Activated CD8-positive, alpha-beta memory T cell treated with anti-CD3 and anti-CD28 coated beads, Interleukin-2, amount 50 U/mL, for 24 hours (primary cell): ENCODE measurements around the gene CYP46A1.

Experiments used
- DNase-seq: peaks from one replicate; pipeline ENCODE4 v3.0.0-alpha.2; 2020; ENCODE audit errors: extremely low read depth

The CYP46A1 gene

DNA sequence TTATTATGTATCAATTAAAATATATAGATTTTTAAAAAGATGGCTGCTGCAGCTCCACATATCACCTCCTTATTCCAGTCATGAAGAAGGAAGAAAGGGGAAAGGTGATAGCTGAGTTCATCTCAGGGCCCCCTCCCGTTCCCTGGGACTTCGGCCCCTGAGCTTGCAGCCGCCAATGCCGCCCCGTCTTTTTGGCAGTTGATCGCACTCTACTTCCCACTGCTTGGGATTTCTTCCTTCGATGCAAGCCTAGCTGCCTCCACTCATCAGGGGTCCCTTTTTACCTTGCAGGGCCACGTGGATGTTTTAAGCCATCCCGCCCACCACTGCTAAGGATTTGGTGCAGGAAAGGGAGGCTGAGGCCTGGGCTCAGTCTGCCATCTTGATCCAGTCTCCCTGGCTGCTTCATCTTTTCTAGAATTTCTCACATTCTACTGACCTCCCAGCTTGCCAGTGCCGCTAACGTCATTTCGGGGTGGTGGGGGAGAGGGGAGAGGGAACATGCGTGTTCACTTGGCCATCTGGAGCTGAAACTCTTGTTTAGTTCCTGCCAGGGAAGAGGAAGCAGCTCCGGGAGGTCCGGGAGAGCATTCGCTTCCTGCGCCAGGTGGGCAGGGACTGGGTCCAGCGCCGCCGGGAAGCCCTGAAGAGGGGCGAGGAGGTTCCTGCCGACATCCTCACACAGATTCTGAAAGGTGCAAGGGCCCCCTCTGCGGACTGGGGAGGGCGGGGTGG, 31.3 kb downstream of the CYP46A1 start:
- no peak for DNase-seq

DNA sequence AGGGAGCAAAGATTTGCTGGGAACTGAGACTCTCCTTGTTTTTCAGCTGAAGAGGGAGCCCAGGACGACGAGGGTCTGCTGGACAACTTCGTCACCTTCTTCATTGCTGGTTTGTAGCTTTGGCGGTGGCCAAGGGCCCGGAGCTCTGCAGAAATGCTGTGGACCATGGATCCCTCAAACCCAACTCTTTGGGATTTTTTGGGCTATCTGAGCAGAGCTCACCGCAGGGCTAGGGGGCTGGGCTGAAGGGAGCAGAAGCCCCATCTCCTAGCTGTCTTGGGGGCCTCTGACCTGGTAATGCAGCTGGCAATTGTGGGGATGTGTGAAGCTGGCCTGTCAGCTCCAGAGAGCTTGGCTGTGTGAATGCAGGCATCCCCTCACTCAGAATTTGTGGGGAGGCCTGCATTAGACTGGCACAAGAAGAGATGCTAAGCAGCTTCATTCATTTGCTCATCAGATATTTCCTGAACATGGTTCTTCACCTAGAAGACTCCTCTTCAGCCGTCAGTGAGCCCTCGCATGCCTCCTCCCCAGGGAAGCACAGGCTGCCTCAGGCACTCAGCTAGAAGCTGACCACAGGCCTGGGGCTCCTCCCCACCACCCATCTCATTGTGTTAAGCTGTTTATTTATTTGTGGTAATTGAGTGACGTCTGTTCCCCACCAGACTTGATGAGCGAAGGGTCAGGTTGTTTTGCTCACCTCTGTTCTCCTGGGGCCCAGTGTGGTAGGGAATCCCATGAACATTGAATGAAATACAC, 32.2 kb downstream of the CYP46A1 start:
- no peak for DNase-seq

DNA sequence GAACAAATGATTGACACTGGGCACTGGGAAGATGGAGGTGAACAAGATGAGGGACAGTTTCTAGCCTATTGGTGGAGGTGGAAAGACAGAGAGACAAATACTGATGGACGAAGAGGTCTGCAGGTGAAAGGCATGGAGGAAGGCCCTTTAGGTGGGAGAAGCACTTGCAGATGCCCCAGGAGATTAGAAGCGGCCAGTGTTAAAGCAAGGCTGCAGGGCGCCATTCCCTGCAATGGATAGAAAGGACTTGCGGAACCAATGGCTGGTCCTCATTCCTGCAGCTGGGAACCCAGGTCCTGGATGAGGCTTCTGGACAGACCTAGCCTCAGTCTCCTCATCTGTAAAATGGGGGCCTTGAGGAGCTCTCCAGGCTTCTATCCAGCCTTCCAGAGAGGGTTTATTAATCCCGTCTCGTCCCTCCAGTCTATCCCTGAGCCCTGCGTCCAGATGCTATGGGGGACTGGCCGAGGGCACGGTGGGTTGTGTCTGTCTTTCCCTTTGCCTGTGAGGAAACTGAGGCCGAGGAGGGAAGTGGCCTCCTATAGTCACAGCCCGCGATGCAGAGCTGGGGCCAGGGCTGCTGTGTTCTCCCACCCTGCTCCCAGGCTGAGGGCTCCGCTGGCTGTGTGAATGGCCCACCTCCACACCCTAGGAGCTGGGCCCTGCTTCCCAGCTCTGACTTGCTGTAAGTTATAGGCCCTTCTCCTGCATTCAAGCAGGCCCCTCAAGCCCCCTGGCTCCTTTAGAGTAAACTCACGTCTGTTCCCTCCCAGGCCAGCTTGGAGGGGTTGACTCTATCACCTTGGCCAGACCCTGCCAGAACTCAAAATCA, 33.0 kb downstream of the CYP46A1 start:
- no peak for DNase-seq

DNA sequence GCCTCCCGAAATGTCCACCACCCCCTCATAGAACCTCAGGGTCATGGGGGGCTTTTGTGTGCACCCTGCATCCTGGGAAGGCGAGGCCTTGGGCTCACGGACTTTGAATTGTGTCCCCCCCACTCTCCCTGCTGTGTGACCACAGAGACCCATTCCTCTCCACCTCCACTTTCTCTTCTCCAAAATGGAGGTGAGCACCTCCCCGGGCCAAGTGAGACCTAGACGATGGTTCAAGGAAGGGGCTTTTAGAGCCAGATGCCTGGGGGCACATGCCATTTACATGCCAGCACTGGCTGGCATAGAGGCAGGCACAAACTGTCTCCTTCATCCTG, 33.5 kb downstream of the CYP46A1 start:
- DNase-seq, result no peak

DNA sequence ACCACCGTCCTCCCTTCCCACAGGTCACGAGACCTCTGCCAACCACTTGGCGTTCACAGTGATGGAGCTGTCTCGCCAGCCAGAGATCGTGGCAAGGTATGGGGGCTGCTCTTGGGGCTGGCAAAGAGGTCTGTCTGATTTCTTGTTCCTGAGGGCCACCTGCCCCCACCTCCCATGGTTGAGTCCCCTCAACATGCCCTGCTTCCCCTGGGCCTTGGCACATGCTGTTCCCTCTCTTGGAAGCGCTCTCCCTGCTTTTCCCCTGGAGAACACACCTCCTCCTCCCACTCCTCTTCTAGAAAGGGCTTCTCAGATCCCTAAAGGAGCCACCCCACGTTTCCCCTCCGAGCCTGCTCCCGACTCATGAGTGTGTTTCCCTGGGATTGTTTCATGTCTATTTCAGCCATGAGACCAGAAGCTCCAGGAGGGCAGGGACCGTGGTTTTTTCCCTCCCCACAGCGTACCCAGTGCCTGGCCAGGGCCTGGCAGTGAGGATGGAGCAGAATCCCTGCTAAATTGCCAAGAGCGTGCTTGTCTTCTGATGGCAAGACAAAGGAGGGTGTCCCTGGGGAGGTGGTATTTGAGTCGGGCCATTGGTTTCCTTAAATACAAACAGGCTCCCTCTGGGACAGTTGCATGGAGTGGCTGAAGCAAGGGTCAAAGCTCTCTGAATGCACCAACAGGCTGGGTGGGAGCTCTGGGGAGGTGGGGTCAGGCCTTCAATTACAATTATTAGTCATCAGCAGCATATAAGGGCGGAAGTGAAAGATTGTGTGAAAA, 34.1 kb downstream of the CYP46A1 start:
- no peak for DNase-seq

DNA sequence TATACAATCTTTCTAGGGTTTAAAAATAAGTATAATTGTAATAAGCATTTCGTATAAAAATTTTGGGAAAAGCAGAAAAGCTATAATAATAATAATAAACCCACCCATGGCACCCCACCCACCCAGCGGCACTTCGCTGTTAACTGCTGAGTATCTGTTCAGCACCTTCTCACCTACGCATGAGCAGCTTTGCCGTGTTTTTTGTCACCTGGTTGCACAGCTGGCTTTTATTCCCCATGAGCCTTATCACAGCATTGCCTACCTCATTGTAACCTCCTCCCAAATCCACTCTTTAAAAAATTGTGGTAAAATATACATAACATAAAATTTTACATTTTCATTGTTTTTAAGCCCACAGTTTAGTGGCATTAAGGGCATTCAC, 34.7 kb downstream of the CYP46A1 start:
- DNase-seq, result no peak

DNA sequence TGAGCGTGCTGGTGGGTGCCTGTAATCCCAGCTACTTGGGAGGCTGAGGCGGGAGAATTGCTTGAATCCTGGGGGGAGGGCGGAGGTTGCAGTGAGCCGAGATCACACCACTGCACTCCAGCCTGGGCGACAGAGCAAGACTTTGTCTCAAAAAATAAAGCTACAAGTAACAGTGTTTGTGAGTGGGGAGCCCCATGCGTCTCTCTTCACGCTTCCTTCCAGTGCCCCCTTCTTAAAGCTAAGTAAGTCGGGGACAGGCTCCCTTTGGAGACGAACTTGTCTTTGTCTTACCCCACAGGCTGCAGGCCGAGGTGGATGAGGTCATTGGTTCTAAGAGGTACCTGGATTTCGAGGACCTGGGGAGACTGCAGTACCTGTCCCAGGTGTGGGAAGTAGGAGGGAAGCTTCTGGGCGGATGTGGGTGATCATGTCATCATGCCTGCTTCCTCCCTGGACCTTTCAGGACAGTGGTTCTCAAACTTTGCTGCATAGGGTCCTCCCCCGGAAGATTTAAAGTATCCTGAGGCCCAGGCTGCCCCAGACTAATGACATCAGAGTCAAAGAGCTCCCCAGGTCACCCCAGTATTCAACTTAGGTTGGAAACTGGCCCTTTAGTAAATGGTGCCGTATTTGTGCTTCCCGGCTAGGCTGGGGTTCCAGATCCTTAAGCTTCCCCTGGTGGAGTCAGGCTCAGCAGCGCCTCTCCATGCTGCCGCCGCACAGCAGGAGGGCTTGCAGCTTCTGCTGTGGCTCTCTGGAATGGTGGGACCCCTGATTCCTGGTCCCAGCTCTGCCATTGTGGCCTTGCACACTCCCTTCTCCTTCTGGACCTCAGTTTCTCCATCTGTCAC, 37.1 kb downstream of the CYP46A1 start:
- no peak for DNase-seq

DNA sequence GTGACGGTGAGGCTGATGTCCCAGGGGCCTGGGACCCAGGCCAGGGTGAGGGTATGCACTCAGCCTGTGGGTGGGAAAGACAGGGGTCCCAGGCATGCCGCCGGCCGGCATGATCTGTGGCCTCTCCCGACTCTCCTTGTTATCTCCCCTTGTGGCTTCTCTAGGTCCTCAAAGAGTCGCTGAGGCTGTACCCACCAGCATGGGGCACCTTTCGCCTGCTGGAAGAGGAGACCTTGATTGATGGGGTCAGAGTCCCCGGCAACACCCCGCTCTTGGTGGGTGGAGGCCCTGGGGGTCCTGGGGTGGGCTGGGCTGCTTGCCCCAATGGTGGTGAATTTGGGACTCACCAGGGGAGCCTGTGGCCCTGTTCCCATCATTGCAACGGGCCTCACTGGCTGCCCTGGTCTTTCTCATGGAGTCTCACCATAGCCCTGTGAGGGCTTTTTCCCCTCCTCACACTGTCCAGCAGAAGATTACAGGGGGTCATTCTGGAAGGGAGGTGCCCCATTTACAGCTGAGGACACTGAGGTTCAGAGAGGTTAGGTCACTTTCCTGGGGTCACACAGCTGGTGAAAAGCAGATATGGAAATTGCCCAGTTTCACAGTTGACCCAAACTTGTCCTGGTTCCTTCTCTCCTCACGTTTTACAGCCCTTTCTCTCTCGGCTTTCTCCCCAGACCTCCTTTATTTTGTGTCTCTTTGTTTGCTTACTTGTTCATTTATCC, 37.9 kb downstream of the CYP46A1 start:
- DNase-seq, result no peak

DNA sequence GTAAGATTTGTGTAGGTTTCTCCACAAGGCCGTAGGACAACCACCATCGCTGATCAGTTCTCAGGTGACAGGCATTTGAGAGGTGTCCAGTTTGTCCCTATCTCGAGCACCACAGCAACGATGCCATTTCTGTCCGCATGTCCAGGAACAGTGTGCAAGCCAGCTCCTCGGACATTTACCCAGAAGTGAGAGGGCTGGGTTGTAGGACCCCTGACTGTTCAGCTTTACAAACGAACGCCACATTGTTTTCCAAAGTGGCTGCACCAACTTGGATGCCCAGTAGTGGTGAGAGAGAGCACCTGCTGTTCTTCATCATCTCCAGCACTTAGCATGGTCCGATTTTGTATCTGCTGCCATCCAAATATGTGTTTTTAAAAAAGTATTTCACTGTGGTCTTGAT, 38.6 kb downstream of the CYP46A1 start:
- DNase-seq, result no peak

DNA sequence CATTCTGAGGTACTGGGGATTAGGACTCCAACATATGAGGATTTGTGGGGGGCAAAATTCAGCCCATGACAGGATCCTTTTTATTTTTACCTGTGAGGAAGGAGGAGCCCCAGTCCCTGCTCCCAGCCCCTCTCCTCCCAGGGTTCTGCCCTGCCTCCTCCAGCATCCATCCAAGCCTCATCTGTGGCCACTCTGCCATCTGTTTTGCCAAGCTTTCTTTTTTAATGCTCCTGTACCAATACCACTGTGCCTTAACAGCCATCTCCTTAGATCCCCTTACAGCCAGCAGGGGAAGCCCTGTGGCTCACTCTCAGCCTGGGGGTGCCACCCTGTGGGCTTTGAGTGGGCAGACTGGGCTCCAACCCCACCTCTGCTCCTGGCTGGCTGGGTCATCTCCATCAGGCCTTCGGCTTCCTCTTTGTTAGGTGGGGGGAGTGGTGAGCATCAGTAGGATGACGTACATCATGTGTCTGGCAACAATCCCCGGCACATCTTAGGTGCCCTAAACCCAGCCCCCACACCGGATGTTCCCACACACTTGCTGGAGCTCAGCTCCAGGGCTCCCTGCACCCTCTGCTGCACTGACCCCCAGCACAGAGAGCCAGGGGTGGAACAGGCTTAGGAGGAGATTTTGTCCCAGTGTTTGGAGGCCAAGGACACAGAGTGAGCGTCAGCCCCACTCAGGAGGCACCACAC, 40.2 kb downstream of the CYP46A1 start:
- no peak for DNase-seq

DNA sequence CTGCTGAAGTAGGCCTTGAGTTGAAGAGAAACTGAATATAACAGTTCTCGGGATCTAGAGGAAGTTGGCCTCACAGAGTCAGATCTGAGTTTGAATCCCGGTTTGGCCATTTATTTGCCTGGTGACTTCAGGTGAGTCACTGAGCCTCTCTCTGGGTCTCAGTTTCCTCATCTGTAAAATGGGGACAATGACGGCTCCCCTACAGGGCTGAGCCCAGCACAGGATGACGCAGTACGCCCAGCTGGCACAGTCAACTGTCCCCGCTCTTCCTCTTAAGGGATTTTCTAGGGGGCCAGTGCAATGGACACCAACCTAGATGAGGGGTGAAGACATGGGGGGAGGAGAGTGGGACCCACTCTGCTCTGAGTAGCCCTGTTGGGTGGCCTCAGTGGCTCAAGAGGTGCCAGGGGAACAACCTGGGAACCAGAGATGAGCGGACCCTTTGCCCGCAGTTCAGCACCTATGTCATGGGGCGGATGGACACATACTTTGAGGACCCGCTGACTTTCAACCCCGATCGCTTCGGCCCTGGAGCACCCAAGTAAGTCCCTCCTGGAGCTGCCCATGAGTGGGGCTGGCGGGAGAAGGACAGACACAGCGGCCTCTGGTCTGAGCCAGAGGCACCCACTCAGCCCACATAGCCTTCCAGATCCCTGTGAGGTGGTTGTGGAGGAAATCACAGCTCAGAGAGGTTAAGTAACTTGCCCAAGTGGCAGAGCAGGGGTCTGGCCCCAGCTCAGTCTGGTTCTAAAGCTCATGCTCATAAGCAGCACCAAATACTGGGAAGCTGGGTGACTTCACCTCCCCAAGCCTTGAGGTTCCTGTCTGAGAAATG, 41.1 kb downstream of the CYP46A1 start:
- DNase-seq, result no peak

DNA sequence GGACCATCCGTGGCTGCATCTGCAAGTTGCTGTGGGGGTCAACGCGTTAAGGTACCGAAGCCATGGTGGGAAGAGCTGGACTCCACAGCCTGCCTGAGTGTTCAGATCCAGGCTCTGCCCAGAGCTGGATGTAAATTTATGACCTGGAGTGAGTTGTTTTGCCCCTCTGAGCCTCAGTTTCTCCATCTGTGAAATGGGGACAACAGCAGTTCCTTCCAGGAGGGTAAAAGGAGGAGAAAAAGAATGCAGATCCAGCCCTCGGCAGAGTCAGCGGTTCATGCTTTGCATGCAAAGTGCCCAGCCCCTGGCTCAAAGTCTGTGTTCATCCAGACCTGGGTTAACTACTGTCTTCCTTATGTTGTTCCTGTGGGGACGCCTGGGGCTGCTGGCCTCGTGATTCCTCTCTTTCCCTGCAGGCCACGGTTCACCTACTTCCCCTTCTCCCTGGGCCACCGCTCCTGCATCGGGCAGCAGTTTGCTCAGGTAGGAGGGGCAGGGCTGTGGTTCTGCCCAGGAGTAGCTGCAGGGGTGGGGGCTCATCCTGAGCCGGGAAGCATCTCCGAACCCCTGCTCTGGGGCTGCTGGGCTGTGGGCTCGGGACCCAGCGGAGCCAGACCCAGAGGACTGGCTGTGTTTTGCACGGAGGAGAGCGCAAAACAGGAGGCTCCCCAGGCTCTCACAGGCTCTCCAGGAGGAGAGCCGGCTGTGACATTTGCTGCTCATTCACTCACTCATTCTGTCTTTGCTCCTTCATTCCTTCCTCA, 41.9 kb downstream of the CYP46A1 start:
- no peak for DNase-seq

DNA sequence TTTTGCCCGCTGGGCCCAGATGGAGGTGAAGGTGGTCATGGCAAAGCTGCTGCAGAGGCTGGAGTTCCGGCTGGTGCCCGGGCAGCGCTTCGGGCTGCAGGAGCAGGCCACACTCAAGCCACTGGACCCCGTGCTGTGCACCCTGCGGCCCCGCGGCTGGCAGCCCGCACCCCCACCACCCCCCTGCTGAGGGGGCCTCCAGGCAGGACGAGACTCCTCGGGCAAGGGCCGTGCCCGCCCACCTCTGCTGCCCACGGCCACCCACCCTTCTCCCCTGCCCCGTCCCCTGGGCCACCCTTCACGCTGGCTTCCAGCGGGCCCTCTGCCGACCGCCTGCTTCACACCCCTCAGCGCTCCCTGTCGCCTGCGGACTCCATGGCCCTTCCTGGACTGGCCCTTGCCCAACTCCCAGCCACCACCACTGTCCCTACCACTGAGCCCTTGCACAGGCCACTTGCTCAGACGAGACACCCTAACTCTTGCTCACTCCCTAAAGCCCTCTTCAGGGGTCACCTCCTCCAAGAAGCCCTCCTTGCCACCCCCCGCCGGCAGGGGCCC, 42.5 kb downstream of the CYP46A1 start:
- no peak for DNase-seq

DNA sequence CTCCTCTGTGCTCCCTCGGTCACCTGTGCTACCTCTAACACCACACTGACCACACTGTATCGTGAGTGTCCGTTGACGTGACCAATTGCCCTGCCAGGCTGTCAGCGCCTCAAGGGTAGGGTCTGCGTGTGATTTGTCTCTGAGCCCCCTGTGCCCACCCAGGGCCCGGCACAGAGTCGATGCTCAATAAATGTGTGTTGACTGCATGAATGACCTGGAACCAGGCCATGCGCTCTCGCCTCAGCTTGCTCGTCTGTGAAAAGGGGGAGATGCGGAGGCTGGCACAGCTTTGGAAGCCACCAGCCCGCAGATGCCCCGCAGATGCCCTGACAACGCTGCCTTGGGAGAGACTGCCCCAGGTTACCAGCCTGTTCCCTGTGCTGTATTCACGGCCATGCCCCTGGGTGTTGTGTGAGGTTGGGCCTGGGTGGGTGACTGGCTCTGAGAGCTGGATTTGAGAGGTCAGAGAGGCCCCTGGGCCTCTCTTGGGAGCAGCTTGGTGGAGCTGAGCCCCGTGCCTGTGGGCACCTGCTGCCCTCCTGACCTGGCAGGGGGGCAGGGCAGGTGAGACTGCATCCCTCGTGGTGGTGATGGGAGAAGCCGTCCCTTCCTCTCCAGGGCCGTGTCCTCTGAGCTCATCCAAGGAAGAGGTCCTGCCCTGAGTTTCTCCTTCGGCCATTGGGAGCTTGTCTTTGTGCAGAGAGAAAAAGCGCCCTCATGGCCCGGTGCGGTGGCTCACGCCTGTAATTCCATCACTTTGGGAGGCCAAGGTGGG, 43.2 kb downstream of the CYP46A1 start:
- no peak for DNase-seq

DNA sequence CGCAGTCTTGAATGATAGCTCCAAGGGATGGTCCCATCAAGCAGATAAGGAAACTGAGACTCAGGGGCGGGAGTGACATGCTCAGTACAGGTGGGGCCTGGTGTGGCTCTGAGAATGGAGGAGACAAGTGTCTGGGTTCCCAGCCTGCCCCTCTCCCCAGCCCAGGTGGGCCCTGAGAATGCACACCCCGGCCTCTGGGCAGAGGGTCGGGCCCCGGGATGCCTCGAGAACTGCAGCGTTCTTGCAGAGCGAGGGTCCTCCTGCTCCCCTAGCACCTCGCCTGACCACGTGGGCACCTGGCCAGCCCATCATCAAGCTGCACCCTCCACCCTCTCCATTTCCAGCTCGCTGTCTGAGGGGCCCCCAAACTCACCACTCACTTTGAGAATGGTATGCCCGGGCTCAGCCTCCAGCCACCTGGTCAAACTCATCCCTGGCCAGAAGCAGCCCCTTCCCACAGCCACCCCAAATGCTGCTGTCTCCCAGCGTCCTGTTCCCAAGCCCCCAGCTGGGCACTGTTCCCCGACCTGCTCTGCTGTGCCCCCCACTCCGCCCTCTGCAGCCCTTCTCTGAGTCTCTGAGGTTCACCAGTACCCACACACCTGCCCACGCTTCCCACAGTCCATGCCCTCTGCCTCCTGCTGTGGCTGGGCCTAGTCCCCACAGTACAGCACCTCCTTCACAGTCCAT, 44.3 kb downstream of the CYP46A1 start:
- DNase-seq, result no peak

DNA sequence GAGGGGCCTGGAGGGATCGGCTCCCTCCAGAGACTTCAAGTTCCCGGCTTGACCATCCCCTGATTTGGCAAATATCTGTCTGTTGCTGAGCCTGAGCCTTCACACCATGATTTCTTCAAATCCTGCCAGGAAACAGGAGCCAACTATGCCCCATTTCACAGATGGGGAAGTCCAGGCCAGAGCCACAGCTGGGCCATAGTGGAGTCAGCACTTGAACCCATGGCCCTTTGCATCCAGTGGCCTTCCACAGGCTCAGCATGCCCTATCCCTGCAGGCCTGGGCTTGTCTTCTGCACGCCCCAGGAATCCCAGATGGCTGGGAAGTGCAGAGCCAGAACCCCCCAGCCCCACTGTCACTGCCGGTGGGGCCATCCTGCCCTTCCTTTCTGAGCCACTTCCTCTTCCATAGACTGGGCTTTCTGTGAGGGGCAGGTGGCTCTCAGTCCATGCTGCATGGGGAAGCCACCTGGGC, 44.9 kb downstream of the CYP46A1 start:
- DNase-seq, result no peak
